ENCODE measurements around the gene ACSS2.
A peak's percentile ranks its signal among the peaks of the same experiment; 100 is the strongest.

The ACSS2 gene

DNA sequence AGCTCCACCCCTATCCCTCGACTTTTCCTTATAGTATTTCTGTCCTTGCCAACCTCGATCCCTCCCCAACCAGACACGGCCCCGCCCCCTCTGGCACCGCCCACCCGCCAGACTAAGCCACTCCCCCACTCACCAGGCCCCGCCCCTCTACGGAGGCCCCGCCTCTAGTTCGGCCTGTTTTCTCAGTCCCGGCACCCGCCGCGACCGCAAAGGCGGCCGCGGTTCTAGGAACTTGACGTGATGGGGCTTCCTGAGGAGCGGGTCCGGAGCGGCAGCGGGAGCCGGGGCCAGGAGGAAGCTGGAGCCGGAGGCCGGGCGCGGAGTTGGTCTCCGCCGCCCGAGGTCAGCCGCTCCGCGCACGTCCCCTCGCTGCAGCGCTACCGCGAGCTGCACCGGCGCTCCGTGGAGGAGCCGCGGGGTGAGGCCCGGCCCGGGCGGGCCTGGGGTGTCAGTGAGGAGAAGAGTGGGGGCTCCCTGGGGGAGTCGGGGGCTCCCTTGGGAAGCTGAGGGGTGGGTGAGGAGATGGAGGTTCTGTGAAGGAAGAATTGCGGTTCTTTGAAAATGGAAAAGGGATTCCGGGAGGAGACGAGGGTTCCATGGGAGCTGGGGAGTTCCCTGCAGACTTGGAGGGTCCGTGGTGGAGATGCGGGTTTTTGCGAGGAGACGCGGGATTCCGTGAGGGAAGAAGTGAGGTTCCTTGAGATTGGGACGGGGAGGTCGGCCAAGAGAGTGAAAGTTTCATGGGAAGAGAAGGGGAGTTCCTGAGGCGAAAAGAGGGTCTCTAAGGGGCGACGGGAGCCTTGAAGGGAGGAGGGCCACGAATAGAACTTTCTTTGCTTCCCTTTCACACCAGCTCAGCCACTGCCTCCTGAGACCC is at the start of gene ACSS2:
Gene ACSS2, plus strand, starts transcription at position 207 of the 877 bp plus-strand sequence. Its CDS starts 34 bp downstream, at position 241.
- DNase-seq = peak in 54 of 58 donors; percentile 63 to 100 (median 97)

GRCh38 chr20:34829191-34829590 is 47.2 kb upstream of the ACSS2 start:
- no peak for DNase-seq

- DNase-seq = no peak
These were observed 44.5 kb upstream of the ACSS2 start for GRCh38 chr20:34831936-34832335.

DNA sequence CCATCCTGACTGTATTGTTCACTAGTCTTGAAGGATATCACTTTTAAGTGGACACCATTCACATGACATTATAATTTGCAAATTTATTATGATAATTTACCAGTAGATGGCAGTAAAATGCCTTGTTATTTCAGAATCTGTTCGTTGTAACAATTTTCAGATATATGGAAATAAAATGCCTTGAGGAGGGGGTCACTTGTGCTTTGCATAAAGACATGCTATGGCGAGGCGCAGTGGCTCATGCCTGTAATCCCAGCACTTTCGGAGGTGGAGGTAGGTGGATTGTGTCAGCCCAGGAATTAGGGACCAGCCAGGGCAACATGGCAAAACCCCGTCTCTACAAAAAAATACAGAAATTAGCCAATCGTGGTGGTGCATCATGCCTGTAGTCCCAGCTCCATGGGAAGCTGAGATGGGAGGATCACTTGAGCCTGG is 41.9 kb upstream of the ACSS2 start:
- peak in 1 of 58 donors; percentile 3 for DNase-seq

DNA sequence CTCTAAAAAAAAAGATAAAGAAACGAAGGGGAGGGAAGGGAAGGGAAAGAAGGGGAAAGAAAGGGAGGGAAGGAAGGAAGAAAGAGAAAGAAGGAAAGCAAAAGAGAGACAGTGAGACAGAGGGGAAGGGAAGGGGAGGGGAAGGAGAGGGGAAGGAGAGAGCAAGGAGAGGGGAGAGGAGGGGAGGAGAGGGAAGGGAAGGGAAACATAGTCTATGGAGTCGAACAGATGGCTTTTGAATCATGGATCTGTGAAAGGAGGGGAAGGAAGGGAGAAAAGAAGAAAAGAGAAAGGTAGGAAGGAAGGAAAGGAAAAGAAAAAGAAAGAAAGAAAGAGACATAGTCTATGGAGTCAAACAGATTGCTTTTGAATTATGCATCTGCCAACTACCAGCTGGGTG is 34.3 kb upstream of the ACSS2 start:
- no peak for DNase-seq

- no peak for DNase-seq
These were observed 33.0 kb upstream of the ACSS2 start for GRCh38 chr20:34843421-34843820.

GRCh38 chr20:34848597-34848996 is 27.8 kb upstream of the ACSS2 start:
- DNase-seq = no peak

GRCh38 chr20:34849778-34850177 is 26.6 kb upstream of the ACSS2 start:
- DNase-seq = no peak

GRCh38 chr20:34850969-34851368 is 25.4 kb upstream of the ACSS2 start:
- DNase-seq = no peak

GRCh38 chr20:34852298-34852697 is 24.1 kb upstream of the ACSS2 start:
- DNase-seq = no peak

GRCh38 chr20:34859367-34859766 is 17.0 kb upstream of the ACSS2 start:
- no peak for DNase-seq

DNA sequence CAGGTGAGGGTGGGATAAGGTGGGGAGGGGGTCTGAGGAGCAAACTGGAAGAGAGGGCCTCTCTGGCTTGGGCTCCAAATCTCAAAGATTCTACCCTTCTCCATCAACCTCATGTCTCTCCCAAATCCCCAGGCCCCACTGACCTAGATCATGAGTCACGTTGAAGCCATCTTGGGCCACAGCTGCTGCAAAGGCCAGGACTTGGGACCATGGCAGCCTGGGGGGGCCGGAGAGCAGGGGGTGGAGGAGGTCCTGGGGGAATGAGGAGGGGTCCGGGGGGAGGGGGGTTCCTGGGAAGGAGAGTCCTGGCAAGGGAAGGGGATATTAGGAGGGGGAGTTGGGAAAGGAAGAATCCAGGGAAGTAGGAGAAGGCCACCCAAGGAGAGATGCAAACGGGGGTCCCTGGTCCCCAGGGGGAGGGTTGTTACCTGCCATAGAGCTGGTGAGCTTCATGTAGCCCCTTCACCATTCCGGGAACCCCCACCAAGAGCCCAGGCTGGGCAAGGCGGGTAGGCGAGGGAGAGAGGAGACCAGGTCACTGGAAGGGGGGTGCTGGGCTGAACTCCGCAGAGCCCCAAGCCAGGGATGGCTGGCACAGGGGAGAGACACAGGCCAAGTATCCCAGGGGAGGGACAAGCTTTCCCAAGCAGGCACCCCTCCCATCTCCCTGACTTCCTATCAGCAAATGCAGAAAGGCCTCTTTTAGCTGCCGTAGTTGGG is 16.4 kb upstream of the ACSS2 start:
- no peak for DNase-seq

DNA sequence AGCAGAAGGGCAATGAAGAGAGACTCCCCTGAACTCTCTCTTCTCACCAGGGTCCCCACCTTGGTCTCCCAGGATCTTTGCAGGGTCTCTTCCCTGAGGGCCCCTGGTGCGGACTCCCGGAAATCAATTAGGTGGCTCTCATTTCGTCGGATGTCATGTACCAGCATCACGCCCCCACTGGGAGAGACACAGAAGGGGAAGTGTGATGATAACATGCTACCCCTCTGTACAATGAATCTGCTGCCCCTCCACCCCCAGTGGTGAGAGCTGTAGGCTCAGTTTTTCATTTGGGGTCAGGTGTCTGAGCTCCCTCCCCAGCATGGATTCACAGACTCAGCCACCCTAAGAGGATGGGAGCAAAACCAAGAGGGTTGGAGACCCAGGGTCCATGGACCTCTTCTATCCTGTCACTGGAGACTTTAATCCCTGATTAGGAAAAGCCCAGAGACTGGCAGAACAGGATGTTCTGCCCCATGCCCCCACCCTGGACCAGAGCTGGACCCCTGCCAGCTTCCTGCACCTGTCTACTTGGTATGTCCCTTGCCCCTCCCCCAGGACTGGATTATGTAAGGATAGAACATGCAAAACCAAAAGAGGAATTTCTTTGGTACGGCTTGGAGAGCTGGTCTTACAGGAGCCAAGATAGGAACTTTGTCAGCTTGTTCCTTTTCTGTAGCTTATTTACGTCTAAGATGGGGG is 14.9 kb upstream of the ACSS2 start:
- DNase-seq = no peak

DNA sequence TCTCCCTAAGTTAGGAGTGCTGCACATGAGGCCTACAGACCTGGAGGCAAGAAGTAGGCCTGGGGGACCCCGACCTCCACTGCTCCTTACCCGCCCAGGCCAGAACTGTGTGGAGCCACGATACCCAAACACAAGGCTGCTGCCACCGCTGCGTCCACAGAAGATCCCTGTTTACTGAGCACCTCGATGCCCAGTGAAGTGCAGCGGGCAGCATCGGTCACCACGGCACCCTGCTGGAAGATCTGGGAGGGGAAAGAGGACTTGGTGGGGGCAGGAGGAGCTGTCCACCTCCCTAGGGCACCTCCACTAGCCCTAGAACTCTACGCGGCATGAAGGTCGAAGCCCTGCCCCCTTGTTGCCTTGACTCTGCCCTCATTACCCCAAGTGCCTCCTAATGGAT is 13.7 kb upstream of the ACSS2 start:
- no peak for DNase-seq

GRCh38 chr20:34863421-34863965 is 12.9 kb upstream of the ACSS2 start:
- DNase-seq = no peak

DNA sequence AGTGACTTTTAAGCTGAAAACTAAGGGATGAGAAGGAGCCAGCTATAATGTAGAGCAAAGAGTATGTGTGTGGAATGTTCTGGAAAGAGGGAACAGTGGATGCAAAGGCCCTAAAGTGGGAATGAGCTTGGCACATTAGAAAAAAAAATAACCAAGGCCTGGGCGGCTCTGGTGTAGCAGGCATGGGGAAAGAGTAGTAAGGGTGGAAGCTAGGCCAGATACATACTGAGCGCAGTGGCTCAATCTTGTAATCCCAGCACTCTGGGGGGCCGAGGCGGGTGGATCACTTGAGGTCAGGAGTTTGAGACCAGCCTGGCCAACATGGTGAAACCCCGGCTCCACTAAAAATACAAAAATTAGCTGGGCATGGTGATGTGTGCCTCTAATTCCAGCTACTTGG is 12.2 kb upstream of the ACSS2 start:
- no peak for DNase-seq

- peak in 34 of 58 donors; percentile 3 to 77 (median 30) for DNase-seq
These were observed 5.0 kb upstream of the ACSS2 start for GRCh38 chr20:34871320-34871926.

DNA sequence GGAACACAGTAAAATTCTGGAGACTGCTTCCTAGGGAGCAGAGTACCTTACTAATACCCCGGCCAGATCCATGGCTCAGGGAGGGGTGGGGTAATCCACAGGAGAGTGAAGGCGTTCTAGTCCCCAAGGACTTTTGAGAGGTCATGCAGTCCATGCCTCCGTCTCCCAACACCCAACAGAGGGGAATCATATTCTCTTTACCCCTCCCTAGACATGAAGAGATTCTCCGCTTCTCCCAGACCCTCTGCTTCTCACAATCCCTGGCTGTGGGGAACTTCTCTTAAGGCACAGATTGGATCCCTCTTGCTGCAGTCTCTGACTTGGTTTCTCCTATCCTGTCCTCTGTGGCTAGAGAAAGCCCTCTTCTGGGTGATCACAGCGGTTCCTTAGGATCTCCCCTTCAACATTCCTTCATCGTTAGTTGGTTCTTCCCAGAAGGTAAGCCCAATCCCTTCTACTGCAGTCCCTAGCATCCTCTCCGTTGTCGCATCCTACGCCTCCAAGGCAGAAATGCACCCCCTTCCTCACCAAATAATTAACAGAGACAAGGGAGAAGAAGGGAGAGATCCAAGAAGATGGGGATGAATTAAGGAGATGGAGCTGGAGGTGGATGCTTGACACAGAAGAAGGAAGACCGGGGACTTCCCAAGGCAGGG is 4.3 kb upstream of the ACSS2 start:
- DNase-seq = peak in 6 of 58 donors; percentile 3 to 33 (median 29)

DNA sequence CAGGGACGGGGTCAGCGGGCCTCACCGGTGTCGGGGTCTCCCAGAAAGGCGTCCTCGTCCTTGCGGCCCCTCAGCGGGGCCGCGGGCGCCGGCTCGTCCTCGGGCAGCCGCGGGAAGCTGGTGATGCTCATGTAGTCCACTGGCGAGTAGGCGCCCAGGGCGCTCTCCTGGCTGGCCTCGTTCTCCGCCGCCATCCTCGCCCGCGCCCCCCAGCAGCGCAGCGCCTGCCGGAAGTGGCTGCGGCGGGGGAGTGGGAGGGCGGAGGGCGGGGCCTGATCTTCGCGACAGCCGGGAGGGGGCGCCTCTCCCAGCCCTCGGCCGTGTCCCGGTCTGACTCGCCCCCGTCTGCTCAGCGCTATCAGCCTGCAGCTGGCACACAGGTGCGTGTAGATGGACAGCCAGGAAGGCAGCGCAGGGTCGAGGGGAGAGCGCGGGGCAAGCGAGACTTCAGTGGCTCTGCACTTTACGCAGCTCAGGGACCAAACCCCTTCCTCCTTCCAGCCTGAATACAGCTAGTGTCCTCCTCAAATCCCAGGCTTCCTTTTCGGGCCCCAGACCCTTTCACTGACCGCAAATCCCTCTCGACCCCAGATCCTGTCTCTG is 3.7 kb upstream of the ACSS2 start, which contains the start of gene GGT7:
Gene GGT7, minus strand, starts transcription at position 235 of the 603 bp plus-strand sequence. Its CDS starts 41 bp downstream, at position 194.
- DNase-seq = peak; percentile 9 to 87 (median 71)

- peak in 1 of 58 donors; percentile 53 for DNase-seq
These were observed 2.8 kb upstream of the ACSS2 start for GRCh38 chr20:34873583-34874093.

Data from anterior cingulate cortex (tissue), 58 donors.